Smooth muscle cell of the brain vasculature (primary cell): ENCODE measurements around the gene ARL5C.
"Not testable (repeated sequence)": the region's sequence is repeated elsewhere in the genome, so short reads cannot be mapped to it uniquely, and the experiment has no call there.

Experiments used
- DNase-seq: peaks from one replicate; pipeline ENCODE4 v3.0.0-alpha.2; 2012; ENCODE audit warnings: low read depth, low spot score

The ARL5C gene

GRCh38 chr17:39194089-39194984 is 28.4 kb upstream of the ARL5C start:
- DNase-seq, result no peak

DNA sequence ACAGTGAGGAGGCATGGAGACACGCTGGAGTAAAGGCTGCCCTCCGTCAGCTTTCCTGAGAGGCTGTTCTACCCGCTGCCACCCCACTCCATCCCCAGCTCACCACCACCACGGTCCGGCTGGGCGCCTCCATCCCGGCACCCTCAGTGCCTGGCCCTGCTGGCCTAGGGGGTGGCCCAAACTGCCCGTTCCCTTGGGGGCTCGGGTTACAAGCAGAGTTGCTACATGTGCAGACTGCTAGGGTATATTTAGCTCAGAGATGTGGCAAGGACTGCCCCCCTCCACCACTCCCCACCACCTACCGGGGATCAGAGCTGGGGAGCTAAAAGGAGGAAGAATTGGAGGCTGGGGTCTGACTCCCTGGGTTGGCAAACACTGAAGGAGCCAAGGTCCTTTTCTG is 27.4 kb upstream of the ARL5C start:
- DNase-seq, result no peak

DNA sequence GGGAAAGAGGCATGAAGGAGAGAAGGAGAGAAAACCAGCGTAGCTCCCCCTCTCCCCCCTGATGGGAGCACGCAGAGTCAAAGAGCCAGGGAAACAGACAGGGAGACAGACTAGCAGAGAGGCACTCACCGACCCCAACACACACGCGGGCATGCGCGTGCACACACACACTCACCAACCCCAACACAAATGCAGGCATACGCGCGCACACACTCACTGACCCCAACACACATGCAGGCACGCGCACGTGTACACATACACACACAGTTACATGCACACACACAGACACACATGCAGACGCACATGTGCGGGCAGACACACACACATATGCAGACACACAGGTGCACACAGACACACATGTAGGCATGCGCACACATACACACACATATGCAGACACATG is 26.9 kb upstream of the ARL5C start:
- no peak for DNase-seq

- DNase-seq, result no peak
These were observed 26.0 kb upstream of the ARL5C start for GRCh38 chr17:39191750-39192510.

GRCh38 chr17:39187152-39187830 is 21.3 kb upstream of the ARL5C start:
- no peak for DNase-seq

- no peak for DNase-seq
These were observed 20.6 kb upstream of the ARL5C start for GRCh38 chr17:39186481-39187002.

DNA sequence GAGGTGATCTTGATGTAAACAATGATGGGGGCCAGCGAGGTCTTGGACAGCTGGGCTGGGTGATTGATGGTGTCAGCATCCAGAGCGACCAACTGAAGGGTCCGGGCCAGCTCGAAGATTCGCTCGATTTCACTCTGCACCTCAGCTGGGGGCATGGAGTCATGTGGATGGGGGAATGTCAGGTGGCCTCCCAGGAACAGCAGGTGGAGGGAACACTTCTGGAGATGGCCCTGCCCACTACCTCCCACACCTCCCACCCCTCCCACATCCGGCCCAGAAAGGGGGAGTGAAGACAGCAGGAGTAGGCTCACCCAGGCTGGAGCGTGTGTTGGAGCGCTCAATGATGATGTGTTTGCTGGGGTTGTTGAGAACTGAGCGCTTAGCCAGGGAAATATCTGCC is 17.8 kb upstream of the ARL5C start:
- no peak for DNase-seq

GRCh38 chr17:39183045-39183444 is 17.1 kb upstream of the ARL5C start:
- DNase-seq, result no peak

GRCh38 chr17:39181303-39181702 is 15.3 kb upstream of the ARL5C start:
- DNase-seq, result no peak

DNA sequence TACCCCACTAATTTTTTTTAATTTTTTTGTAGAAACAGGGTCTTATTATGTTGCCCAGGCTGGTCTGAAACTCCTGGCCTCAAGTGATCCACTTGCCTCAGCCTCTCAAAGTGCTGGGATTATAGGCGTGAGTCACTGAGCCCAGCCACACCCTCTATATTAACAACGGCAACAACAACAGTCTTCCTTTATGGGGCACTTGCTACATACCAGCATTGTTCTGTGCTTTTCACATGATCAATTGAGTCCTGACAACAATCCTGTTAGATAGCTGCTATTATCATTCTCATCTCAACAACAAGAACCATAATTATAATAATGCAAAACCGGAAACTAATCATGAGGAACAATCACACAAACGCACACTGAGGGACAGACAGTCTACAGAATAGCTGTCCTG is 12.6 kb upstream of the ARL5C start:
- DNase-seq, result no peak

- no peak for DNase-seq
These were observed 11.3 kb upstream of the ARL5C start for GRCh38 chr17:39177256-39177655.

- DNase-seq, result no peak
These were observed 9.7 kb upstream of the ARL5C start for GRCh38 chr17:39175695-39176093.

GRCh38 chr17:39174920-39175694 is 9.1 kb upstream of the ARL5C start:
- no peak for DNase-seq

DNA sequence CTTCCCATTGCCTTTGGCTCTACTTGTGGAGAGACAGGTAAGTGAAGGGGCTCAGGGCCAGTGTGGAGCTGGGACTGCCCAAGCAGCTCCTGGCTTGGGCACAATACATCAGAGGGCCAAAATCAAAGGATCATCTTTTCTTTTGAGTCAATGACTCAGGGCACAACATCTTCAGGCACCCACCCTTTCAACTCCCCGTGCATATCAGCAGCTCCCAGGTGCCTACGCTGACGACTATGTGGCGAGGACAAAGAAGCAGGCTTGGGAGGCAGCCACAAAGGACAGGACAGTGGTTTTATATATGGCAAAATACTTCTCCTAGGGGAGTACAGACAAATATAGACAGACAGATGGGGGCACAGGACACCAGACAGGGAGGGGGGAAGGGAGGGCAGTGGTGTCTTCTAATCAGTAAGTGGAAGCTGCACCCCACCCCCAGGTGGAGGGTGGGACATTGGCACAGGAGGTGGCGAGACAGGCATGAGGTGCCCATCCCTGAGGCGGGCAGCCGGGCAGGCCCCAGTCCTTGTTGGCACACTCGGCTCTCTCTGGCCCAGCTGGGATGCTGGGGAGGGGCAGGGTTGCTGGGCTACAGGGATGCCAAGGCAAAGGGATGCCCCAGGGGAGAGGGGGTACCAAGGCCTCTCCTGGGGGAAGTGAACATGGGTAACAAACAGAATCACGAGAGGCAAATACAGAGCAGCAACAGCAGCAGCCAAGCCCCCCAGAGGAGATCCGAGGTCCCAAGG is 7.7 kb upstream of the ARL5C start:
- DNase-seq, result no peak

DNA sequence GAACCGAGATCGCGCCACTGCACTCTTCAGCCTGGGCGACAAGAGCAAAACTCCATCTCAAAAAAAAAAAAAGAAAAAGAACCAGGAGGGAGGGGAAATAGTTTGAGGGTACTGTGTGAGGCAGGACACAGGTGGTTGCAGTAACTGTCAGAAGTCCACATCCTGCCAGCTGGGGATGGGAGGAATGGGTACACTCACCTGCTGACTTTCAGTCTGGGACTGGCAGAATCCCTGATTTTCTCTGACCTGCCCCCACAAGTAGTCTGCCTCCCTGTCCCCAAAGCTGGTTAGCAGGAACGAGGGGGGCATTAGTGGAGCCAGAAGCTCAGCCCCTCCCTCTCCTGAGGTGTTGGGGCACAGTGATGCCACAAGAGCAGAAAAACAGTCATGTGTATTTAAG is 7.1 kb upstream of the ARL5C start:
- no peak for DNase-seq

GRCh38 chr17:39171933-39172332 is 6.0 kb upstream of the ARL5C start:
- DNase-seq, result no peak

GRCh38 chr17:39170558-39170957 is 4.6 kb upstream of the ARL5C start:
- DNase-seq, result no peak

DNA sequence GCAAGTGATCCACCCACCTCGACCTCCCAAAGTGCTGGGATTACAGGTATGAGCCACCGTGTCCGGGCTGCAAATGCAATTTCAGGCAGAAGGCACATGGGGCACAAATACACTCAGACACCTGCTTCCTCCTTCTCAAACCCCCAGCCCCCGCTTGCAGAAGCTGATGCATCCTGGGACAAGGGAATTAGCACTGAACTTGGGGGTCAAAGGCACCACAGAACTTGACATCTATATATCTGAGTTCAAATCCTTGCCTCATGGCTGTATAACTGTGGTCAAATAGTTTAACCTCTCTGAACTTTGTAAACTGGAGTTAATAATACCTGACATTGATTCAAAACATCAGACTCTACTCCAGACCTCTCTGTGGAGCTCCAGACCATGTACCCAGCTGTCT is 4.1 kb upstream of the ARL5C start:
- no peak for DNase-seq

- no peak for DNase-seq
These were observed 3.6 kb upstream of the ARL5C start for GRCh38 chr17:39169518-39169917.

GRCh38 chr17:39169101-39169500 is 3.1 kb upstream of the ARL5C start:
- DNase-seq, result no peak

- not testable (repeated sequence) for DNase-seq
These were observed 2.5 kb upstream of the ARL5C start for GRCh38 chr17:39168503-39168902.
